Activated T-helper 9 cell treated with anti-CD3 and anti-CD28 coated beads, Interleukin-2, amount 50 U/mL, for 16 hours (primary cell): ENCODE measurements around the gene SBNO1.
"Not testable (repeated sequence)": the region's sequence is repeated elsewhere in the genome, so short reads cannot be mapped to it uniquely, and the experiment has no call there.

Source experiments
- DNase-seq: peaks from one replicate; pipeline ENCODE4 v3.0.0-alpha.2; 2020; ENCODE audit warnings: low read depth

SBNO1 gene

GRCh38 chr12:123388951-123389559 lies 24.4 kb upstream of the SBNO1 start:
- DNase-seq = no peak

- DNase-seq = peak; percentile 65
Measured at GRCh38 chr12:123388177-123388950, 23.7 kb upstream of the SBNO1 start.

- DNase-seq = no peak
Measured at GRCh38 chr12:123387508-123388176, 23.0 kb upstream of the SBNO1 start.

- DNase-seq = not testable (repeated sequence)
Measured at GRCh38 chr12:123385536-123385935, 20.9 kb upstream of the SBNO1 start.

GRCh38 chr12:123384994-123385376 lies 20.3 kb upstream of the SBNO1 start:
- DNase-seq = no peak

GRCh38 chr12:123384318-123384993 lies 19.8 kb upstream of the SBNO1 start:
- DNase-seq = peak; percentile 7

- DNase-seq = no peak
Measured at GRCh38 chr12:123382684-123383083, 18.0 kb upstream of the SBNO1 start.

- no peak for DNase-seq
Measured at GRCh38 chr12:123379391-123379790, 14.7 kb upstream of the SBNO1 start.

DNA sequence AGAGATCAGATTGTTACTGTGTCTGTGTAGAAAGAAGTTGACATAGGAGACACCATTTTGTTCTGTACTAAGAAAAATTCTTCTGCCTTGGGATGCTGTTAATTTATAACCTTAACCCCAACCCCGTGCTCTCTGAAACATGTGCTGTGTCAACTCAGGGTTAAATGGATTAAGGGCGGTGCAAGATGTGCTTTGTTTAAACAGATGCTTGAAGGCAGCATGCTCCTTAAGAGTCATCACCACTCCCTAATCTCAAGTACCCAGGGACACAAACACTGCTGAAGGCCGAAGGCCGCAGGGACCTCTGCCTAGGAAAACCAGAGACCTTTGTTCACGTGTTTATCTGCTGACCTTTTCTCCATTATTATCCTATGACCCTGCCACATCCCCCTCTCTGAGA lies 7.8 kb upstream of the SBNO1 start:
- DNase-seq = not testable (repeated sequence)

DNA sequence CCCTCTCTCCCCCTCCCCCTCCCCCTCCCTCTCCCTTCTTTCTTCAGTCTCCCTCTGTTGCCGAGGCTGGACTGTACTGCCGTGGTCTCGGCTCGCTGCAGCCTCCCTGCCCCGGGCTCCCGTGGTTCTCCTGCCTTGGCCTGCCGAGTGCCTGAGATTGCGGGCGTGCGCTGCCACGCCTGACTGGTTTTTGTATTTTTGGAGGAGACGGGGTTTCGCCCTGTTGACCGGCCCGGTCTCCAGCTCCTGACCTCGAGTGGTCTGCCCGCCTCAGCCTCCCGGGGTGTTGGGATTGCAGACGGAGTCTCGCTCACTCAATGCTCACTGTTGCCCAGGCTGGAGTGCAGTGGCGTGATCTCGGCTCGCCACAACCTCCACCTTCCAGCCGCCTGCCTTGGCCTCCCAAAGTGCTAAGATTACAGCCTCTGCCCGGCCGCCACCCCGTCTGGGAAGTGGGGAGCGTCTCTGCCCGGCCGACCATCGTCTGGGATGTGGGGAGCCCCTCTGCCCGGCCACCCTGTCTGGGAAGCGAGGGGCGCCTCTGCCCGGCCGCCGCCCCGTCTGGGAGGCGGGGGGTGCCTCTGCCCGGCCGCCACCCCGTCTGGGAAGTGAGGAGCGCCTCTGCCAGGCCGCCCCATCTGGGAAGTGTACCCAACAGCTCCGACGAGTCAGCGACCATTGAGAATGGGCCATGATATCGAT lies 7.2 kb upstream of the SBNO1 start:
- DNase-seq = not testable (repeated sequence)

GRCh38 chr12:123369229-123369628 lies 4.6 kb upstream of the SBNO1 start:
- no peak for DNase-seq

GRCh38 chr12:123368431-123368830 lies 3.8 kb upstream of the SBNO1 start:
- DNase-seq = not testable (repeated sequence)

GRCh38 chr12:123367511-123367910 lies 2.9 kb upstream of the SBNO1 start:
- no peak for DNase-seq

DNA sequence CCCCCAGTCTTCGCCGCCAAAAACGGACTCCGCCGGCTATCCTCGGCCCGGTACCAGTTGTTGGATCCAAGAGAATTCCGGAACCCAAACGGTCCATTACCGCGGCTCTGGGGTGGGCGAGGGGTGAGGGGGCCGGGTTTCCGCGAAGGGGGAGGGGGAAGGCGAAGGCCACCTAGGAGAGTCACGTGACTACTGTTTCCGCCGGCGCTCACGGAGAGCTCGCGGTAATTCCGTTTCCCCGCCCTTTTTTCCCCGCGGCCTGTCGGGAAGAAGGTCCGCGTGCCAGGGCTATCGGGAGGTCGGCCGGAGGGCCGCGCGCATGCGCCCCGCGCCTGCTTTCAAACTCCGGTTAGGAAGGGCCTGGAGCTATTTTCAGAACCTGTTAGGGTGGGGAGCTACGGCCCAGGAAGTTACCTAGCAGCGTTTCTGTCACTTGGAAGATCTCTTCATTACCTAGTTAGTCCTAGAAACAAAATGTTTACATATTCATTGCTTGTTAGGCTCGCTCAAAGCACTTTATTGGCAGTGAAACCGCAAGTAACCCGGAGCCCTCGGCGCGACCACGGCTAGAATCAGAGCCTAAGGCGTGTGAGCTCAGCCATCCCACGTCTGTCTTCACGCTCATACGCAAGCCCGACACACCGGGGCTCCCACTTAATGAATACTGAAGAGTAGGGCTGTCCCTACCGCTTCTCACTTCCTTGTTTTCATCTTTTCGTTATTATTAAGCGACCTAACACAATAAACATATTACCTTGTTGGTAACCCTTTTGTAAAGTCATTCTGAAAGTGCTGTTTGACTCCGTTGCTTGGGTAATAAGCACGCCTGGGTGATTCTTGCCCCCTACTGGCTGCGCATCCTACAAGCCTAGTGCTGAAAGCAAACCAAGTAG lies 624 bp upstream of the SBNO1 start:
- peak; percentile 94 for DNase-seq

DNA sequence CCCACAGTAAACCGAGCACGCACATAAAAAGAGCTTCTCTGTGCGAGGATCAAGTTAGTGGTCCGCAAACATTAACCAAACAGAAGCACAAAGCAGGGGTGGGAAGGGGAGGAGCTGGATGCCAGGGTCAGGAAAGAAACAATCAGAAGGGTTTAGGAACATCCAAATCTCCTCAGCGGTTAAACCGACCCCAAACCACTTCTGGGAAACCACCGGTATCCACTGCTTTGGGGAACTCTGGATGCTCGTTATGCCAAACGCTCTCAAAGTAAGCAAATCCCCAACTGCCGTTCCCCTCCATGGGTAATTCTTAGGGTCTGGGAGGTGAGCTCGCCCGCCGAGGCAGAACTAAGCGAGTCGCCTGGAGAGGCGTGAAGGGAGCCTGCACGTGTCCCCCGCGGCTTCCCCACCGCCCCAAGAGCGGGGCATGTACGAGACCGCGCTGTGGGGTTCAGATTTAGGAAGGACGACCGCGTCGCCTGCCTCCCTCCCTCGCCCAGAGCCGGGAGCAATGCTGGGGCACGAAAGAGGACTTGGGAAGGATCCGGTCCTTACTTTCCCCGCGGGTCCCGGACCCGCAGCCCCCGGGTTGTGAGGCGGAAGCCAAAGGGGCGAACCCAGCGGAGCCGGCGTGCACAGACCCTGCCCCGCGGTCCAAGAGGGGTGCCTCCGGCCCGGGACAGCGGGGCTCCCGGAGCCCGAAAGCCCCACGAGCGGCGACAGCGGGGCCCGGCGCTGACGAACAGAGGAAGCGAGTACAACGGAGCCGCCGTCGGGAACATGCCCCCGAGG lies 711 bp downstream of the SBNO1 start:
- peak; percentile 12 for DNase-seq

DNA sequence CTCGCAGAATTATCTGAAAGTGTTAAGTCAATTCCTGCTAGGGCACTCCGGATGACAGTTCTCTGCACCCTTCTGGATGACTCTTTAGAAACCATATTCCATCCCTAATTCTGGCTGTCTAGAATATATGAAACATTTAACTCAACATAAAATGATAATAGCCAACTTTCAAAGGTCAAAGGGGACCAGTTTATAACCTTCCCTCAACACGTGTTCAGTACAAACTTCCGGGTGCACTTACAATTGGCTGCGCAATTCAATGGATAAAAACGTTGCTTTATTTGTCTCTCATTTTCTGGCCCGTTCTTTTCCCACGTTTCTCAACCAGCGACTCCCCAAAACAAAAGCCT lies 1.3 kb downstream of the SBNO1 start:
- no peak for DNase-seq

GRCh38 chr12:123358035-123358434 lies 6.6 kb downstream of the SBNO1 start:
- no peak for DNase-seq

- DNase-seq = no peak
Measured at GRCh38 chr12:123356159-123356670, 8.4 kb downstream of the SBNO1 start.

DNA sequence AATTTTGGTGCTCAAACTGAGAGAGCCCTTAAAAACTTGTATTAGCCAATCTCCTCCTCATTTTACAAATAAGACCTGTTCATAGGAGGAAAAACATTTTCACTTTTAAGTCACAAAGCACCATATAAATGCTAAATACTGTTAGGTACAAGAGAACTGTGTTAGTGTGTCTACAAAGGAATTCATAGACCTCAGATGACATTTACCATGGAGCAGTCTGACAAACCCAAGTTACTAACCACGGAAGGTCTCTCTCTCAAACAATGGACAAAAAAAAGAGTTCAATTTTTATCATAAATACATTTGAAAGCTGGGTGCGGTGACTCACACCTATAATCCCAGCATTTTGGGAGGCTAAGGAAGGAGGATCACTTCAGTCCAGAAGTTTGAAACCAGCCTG lies 10.0 kb downstream of the SBNO1 start:
- DNase-seq = no peak

- no peak for DNase-seq
Measured at GRCh38 chr12:123351349-123351748, 13.3 kb downstream of the SBNO1 start.
